ENCODE data around the gene TACC3. TPM values are rescaled to one million over a fixed set of nuclear protein-coding genes. Genes with fewer than 3 reads are reported as not detected.

Gene TACC3
- polyA plus RNA-seq, 5 donors = 38.7 to 66.4 (median 48.5) TPM

DNA sequence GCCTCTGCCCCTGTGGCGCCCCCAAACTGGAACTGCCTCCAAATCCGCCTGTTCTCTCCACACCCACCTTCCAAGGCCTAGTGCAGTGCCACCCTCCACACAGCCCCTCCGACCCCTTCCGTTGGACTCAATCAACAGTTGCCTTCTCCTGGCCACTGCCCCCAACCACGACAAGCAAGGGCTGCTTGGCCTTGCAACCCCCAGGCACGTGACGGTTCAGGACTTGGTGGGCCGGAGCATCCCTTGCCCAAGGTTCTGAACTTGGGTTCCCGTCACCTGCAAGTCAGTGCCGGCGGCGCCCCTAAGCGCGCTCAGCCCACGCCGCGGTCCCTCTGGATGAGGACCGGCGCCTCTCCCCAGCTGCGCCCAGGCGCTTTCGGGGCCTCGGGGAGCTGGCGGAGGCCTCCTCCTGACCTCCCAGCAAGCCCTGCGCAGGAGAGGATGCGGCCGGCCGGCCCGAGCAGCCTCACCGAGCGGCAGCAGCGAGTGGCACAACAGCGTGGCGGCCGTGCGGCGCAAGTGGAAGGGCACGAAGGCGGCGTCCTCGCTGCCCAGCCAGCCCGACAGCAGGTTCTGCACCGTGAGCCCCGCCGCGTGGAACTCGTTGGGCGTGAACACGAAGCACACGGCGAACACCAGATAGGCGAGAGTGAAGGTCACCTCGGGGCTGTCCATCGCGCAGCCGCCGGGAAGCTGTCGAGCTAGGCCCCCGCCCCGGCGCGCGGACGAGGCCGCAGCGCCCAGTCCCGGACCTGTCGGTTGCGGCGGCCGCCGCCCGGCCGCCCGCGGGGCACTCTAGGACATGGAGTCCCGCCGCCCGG lies 948 bp upstream of the TACC3 start:
- DNase-seq = peak in 1 of 2 donors; percentile 30

DNA sequence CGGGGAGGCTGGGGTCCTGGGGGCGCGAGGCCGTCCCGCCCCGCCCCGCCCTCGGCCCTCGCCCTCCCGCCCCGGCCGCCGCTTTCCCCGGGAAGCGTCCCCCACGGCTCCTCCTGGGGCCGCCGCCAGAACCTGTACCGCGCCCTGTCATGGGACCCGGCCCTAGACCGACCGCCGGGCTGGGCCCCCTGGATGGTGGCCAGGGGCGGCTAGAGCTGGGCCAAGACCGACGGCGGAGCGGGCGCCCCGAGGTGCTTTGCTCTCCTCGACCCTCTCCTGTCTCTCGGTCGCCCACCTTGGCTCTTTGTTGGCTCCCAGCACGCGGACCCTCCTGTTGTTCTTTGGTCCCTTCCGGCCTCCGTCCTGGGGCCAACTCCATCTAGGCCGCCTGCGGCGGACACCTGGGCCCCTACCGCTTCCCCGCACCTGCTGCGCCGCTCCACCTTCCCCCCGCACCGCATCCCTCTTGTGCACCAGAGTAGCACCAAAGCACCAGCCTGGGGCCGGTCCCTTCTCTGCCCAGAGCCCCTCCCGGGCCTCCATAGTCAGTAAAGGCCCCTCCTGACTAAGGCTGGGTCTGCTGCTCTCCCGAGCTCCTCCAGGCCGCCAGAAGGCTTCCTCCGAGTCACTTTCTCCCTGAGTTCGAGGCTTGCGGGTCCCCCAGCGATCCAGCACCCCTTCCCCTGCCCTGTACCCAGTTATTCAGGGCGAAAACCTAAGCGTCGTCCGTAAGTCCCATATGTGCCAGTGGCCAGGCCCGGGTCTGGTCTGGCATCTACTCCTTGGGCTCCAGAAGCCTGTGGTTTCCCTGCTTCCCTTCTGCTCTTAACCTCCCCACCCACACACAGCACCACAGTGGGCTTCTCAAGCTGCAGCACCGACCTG lies 587 bp downstream of the TACC3 start:
- DNase-seq = no peak

DNA sequence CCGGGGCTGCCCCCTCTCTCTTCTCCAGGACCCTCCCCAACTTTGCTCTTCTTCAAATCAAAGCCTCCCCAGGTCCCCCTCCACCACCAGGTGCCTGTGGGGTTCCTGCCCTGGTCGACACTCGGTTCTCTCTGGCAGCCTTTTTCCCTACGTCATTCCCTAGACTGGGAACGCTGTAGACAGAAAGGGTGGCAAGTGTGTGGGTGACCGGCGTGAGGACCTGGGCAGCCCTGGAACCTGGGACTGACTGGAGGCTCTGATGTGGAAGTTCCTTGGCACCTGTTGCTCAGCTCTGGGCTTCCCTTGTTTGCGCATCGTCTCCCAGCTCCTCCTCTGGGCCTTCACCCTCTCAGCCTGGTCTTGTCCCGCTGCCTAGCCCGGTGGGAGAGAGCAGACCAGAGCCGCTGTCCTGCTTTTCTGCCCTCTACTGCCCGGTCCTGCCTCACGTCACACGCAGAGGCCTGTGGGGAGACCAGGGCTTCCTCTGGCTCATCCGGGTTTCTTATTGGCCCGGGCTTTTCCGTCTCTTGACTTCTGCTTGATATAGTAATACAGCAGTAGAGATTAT lies 1.3 kb downstream of the TACC3 start:
- DNase-seq = no peak

DNA sequence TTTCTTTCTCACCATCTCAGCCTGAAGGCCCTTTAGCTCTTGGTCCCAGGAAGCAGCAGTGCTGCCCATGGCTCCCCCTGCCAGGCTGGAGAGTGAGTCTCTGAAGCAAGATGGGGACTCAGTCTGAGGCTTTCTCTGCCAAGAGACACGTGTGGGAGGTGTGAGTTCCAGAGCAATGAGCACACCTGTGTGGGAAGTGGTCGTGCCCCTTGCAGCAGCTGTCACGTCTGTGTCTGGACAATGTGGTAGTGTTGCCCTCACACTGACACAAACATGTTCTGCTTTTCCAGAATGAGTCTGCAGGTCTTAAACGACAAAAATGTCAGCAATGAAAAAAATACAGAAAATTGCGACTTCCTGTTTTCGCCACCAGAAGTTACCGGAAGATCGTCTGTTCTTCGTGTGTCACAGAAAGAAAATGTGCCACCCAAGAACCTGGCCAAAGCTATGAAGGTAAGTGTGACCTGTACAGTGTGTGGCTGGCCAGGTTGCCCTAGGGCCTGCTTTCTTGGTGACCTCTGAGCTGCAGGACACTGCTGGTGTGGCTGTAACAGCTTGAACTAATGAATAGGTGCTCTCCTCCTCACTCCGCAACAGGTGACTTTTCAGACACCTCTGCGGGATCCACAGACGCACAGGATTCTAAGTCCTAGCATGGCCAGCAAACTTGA lies 1.9 kb downstream of the TACC3 start:
- no peak for DNase-seq

DNA sequence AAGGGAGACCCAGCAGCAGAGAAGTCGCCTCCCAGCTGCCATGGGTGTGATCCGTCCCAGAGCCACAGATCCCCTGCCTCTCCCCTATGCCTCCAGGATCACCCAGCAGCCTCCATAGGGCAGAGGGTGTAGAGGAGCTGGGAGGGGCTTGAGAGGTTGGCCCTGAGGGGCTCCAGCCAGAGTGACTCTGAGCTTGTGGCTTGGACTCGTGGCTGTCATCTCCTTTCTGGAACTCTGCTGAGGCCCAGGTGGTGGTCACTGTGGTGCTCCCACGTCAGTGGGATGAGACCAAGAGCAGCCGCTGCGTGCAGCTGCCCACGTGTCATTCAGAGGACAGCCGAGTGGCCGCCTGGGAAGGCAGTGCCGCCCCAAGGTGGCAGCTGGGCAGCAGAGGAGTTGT lies 4.2 kb downstream of the TACC3 start:
- no peak for DNase-seq

DNA sequence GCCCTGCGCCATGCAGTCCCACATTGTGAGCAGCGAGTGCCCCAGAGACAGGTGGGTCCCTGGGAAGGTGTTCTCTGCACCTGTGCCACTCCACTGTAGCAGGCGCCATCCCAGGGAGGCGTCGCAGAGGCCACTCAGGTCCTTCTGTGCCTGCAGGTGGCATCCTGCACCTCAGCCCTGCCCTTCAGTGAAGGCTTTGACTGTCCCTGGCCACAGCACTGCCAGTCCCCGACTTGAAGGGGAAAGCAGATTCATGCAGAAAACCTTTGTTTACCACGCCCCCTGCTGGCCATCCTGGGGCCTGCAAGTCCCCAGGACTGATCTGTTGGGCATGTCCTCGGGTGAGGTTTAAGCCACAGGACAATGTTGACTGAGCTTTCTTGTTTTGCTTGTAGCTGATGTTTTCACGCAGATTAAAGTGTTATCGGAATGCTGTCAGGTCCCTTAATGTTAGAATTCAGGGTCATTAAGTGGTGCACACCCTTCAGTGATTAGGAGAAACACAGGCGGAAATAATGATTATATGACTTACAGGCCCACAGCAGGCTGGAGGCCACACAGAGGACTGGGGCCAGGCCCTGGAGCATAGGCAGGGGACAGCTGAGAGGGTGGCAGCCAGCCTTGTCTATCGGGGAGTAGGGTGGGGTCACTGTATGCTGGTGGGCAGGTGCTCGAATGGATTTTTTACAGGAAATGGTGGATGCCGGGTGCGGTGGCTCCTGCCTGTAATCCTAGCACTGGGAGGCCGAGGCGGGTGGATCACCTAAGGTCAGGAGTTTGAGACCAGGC lies 5.0 kb downstream of the TACC3 start:
- DNase-seq = peak; percentile 61 to 80

DNA sequence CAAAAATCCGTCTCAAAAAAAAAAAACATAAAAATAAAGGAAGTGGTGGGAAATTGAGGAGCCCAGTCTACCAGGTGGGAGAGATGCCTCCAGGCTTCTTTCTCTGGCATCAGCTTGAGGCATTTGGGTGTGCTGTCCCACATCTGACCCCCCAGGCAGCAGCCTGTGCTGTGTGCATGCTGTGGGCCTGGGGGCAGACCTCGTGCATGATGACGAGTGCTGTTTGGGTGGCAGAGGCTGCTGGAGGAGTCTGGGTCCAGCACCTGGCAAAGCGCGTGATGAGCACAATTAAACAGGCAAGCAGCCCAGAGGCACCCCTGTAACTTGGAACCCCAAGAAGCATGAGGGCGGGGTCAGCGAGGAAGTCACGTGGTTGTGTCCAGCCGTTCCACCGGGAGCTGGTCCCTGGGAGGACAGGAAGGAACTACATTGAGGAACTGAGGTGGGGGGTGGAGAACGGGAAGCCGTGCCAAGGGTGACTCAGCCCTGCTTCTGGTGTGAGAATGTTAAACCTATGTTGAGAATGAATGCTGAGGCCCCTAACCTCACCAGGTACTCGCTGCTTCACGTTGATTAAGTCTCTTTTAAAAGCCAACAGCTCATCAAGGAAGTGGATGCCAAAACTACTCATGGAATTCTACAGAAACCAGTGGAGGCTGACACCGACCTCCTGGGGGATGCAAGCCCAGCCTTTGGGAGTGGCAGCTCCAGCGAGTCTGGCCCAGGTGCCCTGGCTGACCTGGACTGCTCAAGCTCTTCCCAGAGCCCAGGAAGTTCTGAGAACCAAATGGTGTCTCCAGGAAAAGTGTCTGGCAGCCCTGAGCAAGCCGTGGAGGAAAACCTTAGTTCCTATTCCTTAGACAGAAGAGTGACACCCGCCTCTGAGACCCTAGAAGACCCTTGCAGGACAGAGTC lies 6.1 kb downstream of the TACC3 start:
- no peak for DNase-seq

DNA sequence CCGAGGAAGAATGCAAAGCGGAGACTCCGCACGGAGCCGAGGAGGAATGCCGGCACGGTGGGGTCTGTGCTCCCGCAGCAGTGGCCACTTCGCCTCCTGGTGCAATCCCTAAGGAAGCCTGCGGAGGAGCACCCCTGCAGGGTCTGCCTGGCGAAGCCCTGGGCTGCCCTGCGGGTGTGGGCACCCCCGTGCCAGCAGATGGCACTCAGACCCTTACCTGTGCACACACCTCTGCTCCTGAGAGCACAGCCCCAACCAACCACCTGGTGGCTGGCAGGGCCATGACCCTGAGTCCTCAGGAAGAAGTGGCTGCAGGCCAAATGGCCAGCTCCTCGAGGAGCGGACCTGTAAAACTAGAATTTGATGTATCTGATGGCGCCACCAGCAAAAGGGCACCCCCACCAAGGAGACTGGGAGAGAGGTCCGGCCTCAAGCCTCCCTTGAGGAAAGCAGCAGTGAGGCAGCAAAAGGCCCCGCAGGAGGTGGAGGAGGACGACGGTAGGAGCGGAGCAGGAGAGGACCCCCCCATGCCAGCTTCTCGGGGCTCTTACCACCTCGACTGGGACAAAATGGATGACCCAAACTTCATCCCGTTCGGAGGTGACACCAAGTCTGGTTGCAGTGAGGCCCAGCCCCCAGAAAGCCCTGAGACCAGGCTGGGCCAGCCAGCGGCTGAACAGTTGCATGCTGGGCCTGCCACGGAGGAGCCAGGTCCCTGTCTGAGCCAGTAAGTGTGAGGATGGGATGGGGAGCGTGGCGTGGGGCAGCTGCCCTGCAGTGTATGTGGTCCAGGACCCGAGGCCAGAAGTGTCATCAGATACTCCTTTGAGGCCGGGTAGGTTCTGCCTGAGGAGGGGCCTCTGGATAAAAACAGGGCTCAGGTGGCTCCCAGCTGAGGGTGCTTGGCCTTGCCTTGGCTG lies 7.0 kb downstream of the TACC3 start:
- no peak for DNase-seq

DNA sequence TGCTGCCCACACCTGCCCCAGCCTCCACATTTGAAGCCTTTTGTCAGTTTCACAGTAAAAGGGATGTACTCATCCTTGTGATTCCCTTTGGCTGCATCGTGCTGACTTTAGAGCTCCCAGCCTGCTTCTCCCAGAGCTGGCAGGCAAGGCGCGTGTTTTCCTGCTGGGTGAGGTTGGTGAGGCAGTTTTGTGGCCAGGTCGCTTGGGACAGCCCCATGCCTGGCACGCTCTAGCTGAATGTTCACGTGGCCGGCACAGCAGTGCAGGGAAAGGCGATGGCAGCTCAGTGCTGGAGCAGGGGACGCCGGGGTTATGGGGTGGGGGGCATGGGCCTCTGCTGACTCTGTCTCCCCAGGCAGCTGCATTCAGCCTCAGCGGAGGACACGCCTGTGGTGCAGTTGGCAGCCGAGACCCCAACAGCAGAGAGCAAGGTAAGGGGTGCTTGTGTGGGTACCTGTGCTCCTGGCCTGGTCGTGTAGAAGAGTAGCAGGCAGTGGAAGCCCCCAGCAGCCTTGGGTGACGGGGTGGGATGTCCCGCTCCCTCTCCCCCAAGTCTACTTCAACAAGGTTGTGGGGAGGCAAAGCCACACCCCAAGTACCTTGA lies 9.3 kb downstream of the TACC3 start:
- DNase-seq = no peak

DNA sequence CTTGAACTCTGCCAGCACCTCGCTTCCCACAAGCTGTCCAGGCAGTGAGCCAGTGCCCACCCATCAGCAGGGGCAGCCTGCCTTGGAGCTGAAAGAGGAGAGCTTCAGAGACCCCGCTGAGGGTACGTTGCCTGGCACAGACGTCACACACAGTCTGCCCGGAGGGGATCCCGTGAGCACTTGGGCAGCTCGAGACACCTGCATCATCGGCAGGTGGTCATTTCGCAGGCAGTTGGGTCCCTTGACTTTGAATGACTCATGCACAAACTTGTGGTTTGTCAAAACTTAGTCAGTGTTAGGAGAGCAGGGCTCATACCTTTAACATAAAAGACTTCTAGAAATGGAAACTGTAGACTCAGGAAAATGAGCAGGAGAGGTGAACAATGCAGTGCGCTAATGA lies 9.9 kb downstream of the TACC3 start:
- no peak for DNase-seq

DNA sequence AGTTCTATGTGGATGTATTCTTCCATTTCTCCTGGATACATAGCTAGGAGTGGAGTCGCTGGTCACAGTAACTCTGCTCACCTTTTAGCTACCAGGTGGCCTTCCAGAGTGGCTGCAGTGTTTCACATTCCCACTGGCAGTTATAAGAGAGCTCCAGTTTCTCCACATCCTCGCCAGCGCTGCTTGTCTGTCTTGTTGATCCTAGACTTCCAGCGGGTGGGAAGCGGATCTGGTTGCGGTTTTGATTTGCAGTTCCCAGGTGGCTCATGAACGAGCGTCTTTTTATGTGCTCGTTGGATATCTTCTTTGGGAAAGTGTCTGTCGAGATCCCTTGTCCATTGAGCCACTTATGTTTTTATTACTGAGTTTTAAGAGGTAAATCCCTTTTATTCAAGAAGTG lies 11.6 kb downstream of the TACC3 start:
- no peak for DNase-seq

DNA sequence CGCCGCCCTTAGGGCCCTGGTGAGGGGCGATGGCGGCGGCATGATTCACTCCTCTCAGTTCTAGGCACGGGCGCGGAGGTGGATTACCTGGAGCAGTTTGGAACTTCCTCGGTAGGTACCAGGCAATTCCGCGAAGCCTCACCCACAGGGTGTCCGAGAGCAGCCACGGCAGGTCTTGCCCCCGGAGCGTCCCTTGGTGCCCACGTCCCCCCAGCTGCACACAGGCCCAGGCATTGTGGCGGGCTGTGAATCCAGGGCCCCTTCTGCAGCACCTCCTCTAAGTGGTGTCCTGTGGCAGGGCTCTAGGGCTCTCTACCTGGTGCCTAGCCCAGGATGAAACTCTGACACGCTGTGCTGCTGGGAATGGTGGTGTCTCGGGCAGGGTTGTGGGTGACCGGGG lies 13.9 kb downstream of the TACC3 start:
- no peak for DNase-seq

DNA sequence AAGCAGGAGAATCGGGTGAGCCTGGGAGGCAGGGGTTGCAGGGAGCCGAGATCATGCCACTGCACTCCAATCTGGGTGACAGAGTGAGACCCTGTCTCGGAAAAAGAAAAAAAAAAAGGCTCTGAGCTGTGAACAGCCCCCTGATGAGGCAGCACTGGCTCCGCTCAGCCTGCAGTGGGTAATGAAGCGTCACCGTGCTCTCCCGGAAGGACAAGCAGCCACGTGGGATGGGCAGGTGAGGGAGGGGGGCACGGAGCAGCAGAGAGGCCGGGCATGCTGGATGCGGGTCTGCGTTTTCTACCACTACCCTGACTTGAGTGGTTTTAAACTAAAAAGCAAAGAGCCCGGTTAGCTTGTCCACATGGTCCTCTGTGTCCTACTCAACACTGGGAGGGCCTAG lies 15.5 kb downstream of the TACC3 start:
- DNase-seq = no peak

DNA sequence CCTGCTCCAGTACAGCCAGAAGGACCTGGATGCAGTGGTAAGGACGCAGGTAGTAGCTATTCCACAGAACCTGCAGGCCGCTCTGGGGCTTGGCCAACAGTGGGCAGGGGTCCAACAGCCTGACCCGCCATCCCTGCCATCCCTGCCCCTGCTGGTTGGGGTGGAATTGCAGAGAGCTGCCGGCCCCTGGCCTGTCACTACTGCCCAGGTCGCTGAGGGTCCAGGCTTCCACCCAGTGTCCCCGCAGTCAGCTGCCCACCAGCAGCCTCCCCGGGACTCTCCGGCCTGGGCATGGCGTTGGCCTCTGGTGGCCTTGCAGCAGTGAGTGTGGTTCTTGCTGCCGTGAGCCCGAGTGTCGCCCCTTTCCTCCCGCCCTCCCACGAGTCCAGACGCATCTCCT lies 16.3 kb downstream of the TACC3 start:
- no peak for DNase-seq

DNA sequence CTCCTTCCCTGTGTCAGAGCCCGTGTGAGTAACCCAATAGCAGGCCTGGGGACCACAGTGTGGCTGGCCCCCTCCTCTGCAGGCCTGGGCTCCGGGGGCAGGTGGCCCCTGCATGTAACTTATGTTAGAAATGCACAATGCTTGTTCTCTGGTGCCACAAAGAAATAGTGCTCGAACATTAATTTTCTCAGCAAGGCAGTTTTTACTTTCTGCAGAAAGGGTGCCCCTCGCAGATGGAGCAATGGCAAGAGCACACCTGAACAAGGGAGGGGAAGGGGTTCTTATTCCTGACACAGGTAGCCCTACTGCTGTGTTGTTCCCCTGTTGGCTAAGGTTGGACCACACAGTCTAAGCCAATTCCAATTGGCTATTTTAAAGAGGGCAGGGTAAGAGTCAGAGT lies 17.1 kb downstream of the TACC3 start:
- no peak for DNase-seq

DNA sequence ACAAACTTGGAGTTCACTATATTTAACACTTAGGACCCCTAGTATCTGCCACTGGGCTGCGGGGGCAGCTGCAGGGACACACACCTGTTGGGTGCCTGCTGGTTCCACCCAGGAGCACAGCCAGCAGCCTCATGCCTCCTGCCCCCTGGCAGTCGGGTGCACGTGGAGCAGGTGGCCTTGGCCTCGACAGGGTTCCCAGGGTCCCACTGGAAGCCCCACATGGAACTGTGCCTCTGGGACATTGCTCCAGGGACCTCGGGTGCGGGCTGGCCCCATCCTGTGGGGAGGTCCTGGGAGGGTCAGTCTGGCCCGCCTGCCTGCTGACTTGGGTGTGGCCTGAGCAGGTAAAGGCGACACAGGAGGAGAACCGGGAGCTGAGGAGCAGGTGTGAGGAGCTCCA lies 18.0 kb downstream of the TACC3 start:
- no peak for DNase-seq

DNA sequence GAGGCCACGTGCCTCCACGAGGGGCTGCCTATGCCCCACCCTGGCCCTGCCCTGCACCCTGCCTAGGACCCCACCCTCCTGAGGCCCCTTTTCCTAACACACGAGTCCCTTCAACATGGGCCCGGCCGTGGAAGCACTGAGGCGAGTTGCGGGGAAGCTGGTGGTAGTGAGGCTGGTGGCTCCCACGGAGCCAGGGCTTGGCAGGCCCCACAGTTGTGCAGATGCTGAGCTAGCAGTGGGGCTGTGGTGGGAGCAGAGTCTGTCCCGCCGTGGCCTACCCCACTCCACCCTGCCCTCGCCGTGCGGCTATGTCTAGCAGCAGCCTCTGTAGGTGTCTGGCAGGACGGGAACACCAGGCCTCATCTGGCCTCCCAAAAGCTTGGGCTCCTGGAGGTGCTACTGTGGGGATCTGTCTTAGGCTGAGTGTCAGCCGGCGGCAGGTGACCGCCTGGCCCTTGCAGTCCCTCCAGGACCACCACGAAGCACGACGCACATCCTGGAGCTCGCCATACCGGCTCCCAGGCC lies 18.8 kb downstream of the TACC3 start:
- DNase-seq = no peak

DNA sequence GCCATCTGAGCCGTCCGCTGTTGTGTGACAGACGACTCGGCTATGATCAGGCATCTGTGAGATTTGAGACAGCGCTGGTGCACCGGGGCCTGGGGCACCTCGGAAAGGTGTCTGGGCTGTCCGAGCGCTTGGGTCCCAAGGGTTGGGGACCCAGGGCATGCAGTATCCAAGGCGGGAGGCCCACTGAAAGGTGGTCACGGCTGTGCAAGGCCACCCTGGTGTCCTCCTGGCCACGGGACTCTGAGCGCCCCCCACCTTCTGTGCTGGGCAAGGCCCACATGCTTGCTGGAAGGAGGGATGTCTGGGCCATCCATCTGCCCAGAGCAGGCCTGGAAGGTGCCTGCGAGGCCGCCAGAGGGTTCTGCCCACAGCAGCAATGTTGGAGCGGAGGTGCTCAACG lies 19.9 kb downstream of the TACC3 start:
- DNase-seq = no peak

Measured in right lung (tissue), 5 donors.